BLaER1 (cell line): ENCODE data around the gene TXNIP.

ENCODE experiments used
- H3K27ac ChIP-seq: shearing (Covaris generic); formaldehyde crosslinking; 2 replicates; pipeline ENCODE4 v1.8.1; 2022
- H3K27me3 ChIP-seq: shearing (Covaris generic); formaldehyde crosslinking; 2 replicates; pipeline ENCODE4 v1.8.1; 2022
- H3K36me3 ChIP-seq: shearing (Covaris generic); formaldehyde crosslinking; 2 replicates; pipeline ENCODE4 v1.8.1; 2022
- H3K4me1 ChIP-seq: shearing (Covaris generic); formaldehyde crosslinking; 2 replicates; pipeline ENCODE4 v1.8.1; 2022
- H3K4me2 ChIP-seq: shearing (Covaris generic); formaldehyde crosslinking; 2 replicates; pipeline ENCODE4 v1.8.1; 2022
- H3K4me3 ChIP-seq: shearing (Covaris generic); formaldehyde crosslinking; 2 replicates; pipeline ENCODE4 v1.8.1; 2022
- H3K9ac ChIP-seq: shearing (Covaris generic); formaldehyde crosslinking; 2 replicates; pipeline ENCODE4 v1.8.1; 2022
- H3K9me3 ChIP-seq: shearing (Covaris generic); formaldehyde crosslinking; 2 replicates; pipeline ENCODE4 v1.8.1; 2022
- H4K20me1 ChIP-seq: shearing (Covaris generic); formaldehyde crosslinking; 2 replicates; pipeline ENCODE4 v1.8.1; 2022
- Cebpa-rat ChIP-seq: shearing (Covaris generic); IDR thresholded peaks from 2 replicates; pipeline ENCODE4 v1.8.1; 2022

TXNIP gene

GRCh38 chr1:145963265-145964019 lies 32.9 kb downstream of the TXNIP start:
- no peak for TF ChIP-seq Cebpa-rat
- Histone ChIP-seq H3K27me3 (peaks cover 34% of the 10 kb centered on the region), H3K4me2 (peak overlapping the region; percentile 99), H3K36me3 (peaks cover 7% of the 10 kb centered on the region), H3K9ac (peak overlapping the region; percentile 78), H3K27ac (peak overlapping the region; percentile 70), H3K9me3 (peaks cover 10% of the 10 kb centered on the region), H3K4me1 (peaks cover 60% of the 10 kb centered on the region), H3K4me3 (peak overlapping the region; percentile 79), H4K20me1 (no peaks in the 10 kb centered on the region)

GRCh38 chr1:145962157-145963102 lies 33.9 kb downstream of the TXNIP start:
- no peak overlapping the region for H3K27ac ChIP-seq
- peak overlapping the region; percentile 79 for H3K4me3 ChIP-seq
- H3K4me1 ChIP-seq: peaks cover 64% of the 10 kb centered on the region
- peak overlapping the region; percentile 99 for H3K4me2 ChIP-seq
- peaks cover 7% of the 10 kb centered on the region for H3K9me3 ChIP-seq
- H3K27me3 ChIP-seq: peaks cover 34% of the 10 kb centered on the region
- peak overlapping the region; percentile 76 for H3K9ac ChIP-seq
- no peak for TF ChIP-seq Cebpa-rat
- H4K20me1 ChIP-seq: no peaks in the 10 kb centered on the region
- H3K36me3 ChIP-seq: peaks cover 5% of the 10 kb centered on the region

GRCh38 chr1:145961425-145962156 lies 34.8 kb downstream of the TXNIP start:
- Histone ChIP-seq H4K20me1 (no peaks in the 10 kb centered on the region), H3K36me3 (no peaks in the 10 kb centered on the region), H3K4me2 (peak overlapping the region; percentile 99), H3K4me1 (peaks cover 67% of the 10 kb centered on the region), H3K9ac (peak overlapping the region; percentile 76), H3K9me3 (no peaks in the 10 kb centered on the region), H3K4me3 (peak overlapping the region; percentile 79), H3K27ac (peak overlapping the region; percentile 72), H3K27me3 (peaks cover 34% of the 10 kb centered on the region)
- TF ChIP-seq Cebpa-rat: no peak

GRCh38 chr1:145961109-145961424 lies 35.3 kb downstream of the TXNIP start:
- Histone ChIP-seq H3K9me3 (no peaks in the 10 kb centered on the region), H4K20me1 (no peaks in the 10 kb centered on the region), H3K4me3 (peak overlapping the region; percentile 79), H3K27me3 (peaks cover 34% of the 10 kb centered on the region), H3K4me2 (peak overlapping the region; percentile 99), H3K27ac (peak overlapping the region; percentile 72), H3K36me3 (no peaks in the 10 kb centered on the region), H3K9ac (peak overlapping the region; percentile 76), H3K4me1 (peaks cover 72% of the 10 kb centered on the region)
- TF ChIP-seq Cebpa-rat: no peak

- Histone ChIP-seq H3K9me3 (no peaks in the 10 kb centered on the region), H3K27ac (peak overlapping the region; percentile 72), H3K4me1 (peaks cover 75% of the 10 kb centered on the region), H3K9ac (peak overlapping the region; percentile 76), H3K4me2 (peak overlapping the region; percentile 99), H3K27me3 (peaks cover 34% of the 10 kb centered on the region), H3K36me3 (no peaks in the 10 kb centered on the region), H3K4me3 (peak overlapping the region; percentile 79), H4K20me1 (no peaks in the 10 kb centered on the region)
- TF ChIP-seq Cebpa-rat: no peak
These were observed 35.8 kb downstream of the TXNIP start for GRCh38 chr1:145960468-145961108.

GRCh38 chr1:145959957-145960467 lies 36.4 kb downstream of the TXNIP start:
- Histone ChIP-seq H3K9ac (peak overlapping the region; percentile 76), H3K9me3 (no peaks in the 10 kb centered on the region), H4K20me1 (peaks cover under 1% of the 10 kb centered on the region; the same call in 1 of the 2 replicates), H3K27ac (peak overlapping the region; percentile 72), H3K27me3 (peaks cover 34% of the 10 kb centered on the region), H3K4me3 (peak overlapping the region; percentile 79), H3K36me3 (no peaks in the 10 kb centered on the region), H3K4me2 (peak overlapping the region; percentile 99), H3K4me1 (peaks cover 75% of the 10 kb centered on the region)
- no peak for TF ChIP-seq Cebpa-rat

- Histone ChIP-seq H3K9me3 (no peaks in the 10 kb centered on the region), H3K4me3 (peak overlapping the region; percentile 79; the same call in 1 of the 2 replicates), H4K20me1 (peaks cover 6% of the 10 kb centered on the region; the same call in 1 of the 2 replicates), H3K4me2 (peak overlapping the region; percentile 99), H3K9ac (peak overlapping the region; percentile 76; the same call in 1 of the 2 replicates), H3K27me3 (peaks cover 34% of the 10 kb centered on the region), H3K36me3 (peaks cover 6% of the 10 kb centered on the region; the same call in 1 of the 2 replicates), H3K27ac (no peak overlapping the region), H3K4me1 (peaks cover 81% of the 10 kb centered on the region)
- TF ChIP-seq Cebpa-rat: no peak
These were observed 37.0 kb downstream of the TXNIP start for GRCh38 chr1:145959333-145959732.

- Histone ChIP-seq H4K20me1 (peaks cover 11% of the 10 kb centered on the region; the same call in 1 of the 2 replicates), H3K4me2 (peak overlapping the region; percentile 99), H3K9me3 (no peaks in the 10 kb centered on the region), H3K27ac (no peak overlapping the region), H3K9ac (no peak overlapping the region), H3K4me1 (peaks cover 77% of the 10 kb centered on the region), H3K27me3 (peaks cover 31% of the 10 kb centered on the region), H3K36me3 (peaks cover 10% of the 10 kb centered on the region), H3K4me3 (no peak overlapping the region)
- no peak for TF ChIP-seq Cebpa-rat
These were observed 37.6 kb downstream of the TXNIP start for GRCh38 chr1:145958734-145959133.
